Measurements from ENCODE around the gene SLC9A9.

GRCh38 chr3:143608966-143609365, 239.3 kb downstream of the SLC9A9 start:
- TF ChIP-seq, protein P1, sequence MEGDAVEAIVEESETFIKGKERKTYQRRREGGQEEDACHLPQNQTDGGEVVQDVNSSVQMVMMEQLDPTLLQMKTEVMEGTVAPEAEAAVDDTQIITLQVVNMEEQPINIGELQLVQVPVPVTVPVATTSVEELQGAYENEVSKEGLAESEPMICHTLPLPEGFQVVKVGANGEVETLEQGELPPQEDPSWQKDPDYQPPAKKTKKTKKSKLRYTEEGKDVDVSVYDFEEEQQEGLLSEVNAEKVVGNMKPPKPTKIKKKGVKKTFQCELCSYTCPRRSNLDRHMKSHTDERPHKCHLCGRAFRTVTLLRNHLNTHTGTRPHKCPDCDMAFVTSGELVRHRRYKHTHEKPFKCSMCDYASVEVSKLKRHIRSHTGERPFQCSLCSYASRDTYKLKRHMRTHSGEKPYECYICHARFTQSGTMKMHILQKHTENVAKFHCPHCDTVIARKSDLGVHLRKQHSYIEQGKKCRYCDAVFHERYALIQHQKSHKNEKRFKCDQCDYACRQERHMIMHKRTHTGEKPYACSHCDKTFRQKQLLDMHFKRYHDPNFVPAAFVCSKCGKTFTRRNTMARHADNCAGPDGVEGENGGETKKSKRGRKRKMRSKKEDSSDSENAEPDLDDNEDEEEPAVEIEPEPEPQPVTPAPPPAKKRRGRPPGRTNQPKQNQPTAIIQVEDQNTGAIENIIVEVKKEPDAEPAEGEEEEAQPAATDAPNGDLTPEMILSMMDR (optimal IDR thresholded peaks at IDR 0.05 in 1 of 3, IDR thresholded peaks at IDR 0.05 in 1 of 3, conservative IDR thresholded peaks at IDR 0.05 in 1 of 3; ENCODE audit: extremely low read depth in 1 of 3, insufficient read depth in 2 of 3, low read length in 3 of 3): no peak
- no peak for TF ChIP-seq EZH2 (IDR thresholded peaks at IDR 0.05; ENCODE audit: low read length)

Measured in keratinocyte (primary cell).